Renal pelvis (tissue), 4 donors: ENCODE results near the gene MAMSTR. TPM values are rescaled to one million over a fixed set of nuclear protein-coding genes. Genes with fewer than 3 reads are reported as not detected.

ENCODE experiments used
- DNase-seq: peaks from one replicate; pipeline ENCODE4 v3.0.0-alpha.2; 2013
- polyA plus RNA-seq, 3 donors: library from polyadenylated mRNA; unstranded; fragments of 120-200 nt; gene quantifications; one replicate each; pipeline ENCODE4 v1.2.1, GENCODE V29; 2013; ENCODE audit not compliant: insufficient read length in 3 of 3

Gene MAMSTR
- polyA plus RNA-seq, 3 donors, result 5.7 to 8.0 (median 7.1) TPM

DNA sequence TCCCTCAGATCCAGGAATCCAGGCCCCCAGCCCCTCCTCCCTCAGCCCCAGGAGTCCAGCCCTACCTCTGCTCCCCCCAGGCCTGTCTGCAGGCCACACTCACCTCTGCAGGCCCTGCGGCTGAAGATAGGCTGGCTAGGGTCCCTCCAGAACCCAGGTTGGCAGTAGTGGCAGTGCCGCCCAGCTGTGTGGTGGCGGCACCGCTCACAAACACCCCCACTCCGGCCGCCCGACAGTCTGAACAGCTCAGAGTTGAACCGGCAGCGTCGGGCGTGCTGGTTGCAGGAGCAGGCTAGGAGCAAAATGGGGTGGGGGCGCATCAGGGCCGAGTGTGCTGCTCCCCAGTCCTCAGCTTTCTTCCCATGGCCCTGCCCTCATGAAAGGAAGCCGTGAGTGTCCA lies 55.0 kb downstream of the MAMSTR start:
- DNase-seq, result no peak

DNA sequence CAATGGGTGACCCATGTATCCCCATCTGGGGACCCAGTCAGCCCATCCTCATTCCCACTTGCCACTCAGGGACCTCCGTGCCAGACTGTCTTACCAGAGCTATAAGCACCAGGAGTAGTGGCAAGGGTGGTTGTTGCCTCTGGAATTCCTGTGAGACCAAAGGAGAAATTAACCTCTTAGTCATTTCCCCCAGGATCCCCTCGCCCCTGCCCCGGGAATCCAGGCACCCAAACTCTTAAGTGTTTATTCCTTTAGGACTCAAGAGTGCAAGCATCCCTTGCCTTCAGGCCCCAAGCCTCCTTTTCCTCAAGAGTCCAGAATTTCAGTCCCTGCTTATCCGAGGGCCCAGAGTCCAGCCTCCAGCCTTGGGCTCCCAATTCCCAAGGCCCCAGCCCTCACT lies 55.9 kb downstream of the MAMSTR start:
- DNase-seq, result no peak

Other genes starting within 250 kb of the MAMSTR start
- 1 to 10 TPM; 3.5 to 3.7 (median 3.7) TPM for gene LMTK3, start 207.9 kb downstream of the MAMSTR start, polyA plus RNA-seq
- gene SULT2B1, start 167.6 kb downstream of the MAMSTR start, polyA plus RNA-seq, result under 1 TPM; 0.43 to 0.81 (median 0.43) TPM
- gene SPACA4, start 113.0 kb downstream of the MAMSTR start, polyA plus RNA-seq, result under 1 TPM in 2 of 3 donors, not detected in 1; 0.23 to 0.24 TPM
- gene FAM83E, start 104.6 kb downstream of the MAMSTR start, polyA plus RNA-seq, result 1 to 10 TPM; 1.9 to 2.0 (median 1.9) TPM
- gene RPL18, start 100.5 kb downstream of the MAMSTR start, polyA plus RNA-seq, result 1,000 to 10,000 TPM; 1,186 to 1,447 (median 1,300) TPM
- 10 to 100 TPM; 30.2 to 35.2 (median 33.2) TPM for gene SPHK2, start 100.2 kb downstream of the MAMSTR start, polyA plus RNA-seq
- gene DBP, start 82.3 kb downstream of the MAMSTR start, polyA plus RNA-seq, result 10 to 100 TPM; 13.8 to 15.4 (median 14.6) TPM
- gene CA11, start 73.5 kb downstream of the MAMSTR start, polyA plus RNA-seq, result 10 to 100 TPM; 23.2 to 29.6 (median 29.0) TPM
- 1 to 10 TPM in 2 of 3 donors, under 1 TPM in 1; 0.91 to 1.9 (median 1.5) TPM for gene NTN5, start 46.7 kb downstream of the MAMSTR start, polyA plus RNA-seq
- 1 to 10 TPM; 2.4 to 5.8 (median 3.3) TPM for gene FUT2, start 23.8 kb downstream of the MAMSTR start, polyA plus RNA-seq
- gene RASIP1, start 20.9 kb upstream of the MAMSTR start, polyA plus RNA-seq, result 10 to 100 TPM; 15.7 to 20.8 (median 17.2) TPM
- gene IZUMO1, start 27.2 kb upstream of the MAMSTR start, polyA plus RNA-seq, result under 1 TPM; 0.39 to 0.83 (median 0.65) TPM
- gene FUT1, start 32.9 kb upstream of the MAMSTR start, polyA plus RNA-seq, result 1 to 10 TPM; 3.0 to 4.4 (median 4.2) TPM
- not detected for gene FGF21, start 35.8 kb upstream of the MAMSTR start, polyA plus RNA-seq
- gene BCAT2, start 91.3 kb upstream of the MAMSTR start, polyA plus RNA-seq, result 10 to 100 TPM; 47.7 to 65.3 (median 60.4) TPM
- 10 to 100 TPM; 38.3 to 44.8 (median 43.3) TPM for gene HSD17B14, start 116.8 kb upstream of the MAMSTR start, polyA plus RNA-seq
- 10 to 100 TPM; 25.2 to 29.4 (median 25.7) TPM for gene PLEKHA4, start 148.9 kb upstream of the MAMSTR start, polyA plus RNA-seq
- 10 to 100 TPM; 33.8 to 36.6 (median 33.9) TPM for gene PPP1R15A, start 152.7 kb upstream of the MAMSTR start, polyA plus RNA-seq
- gene TULP2, start 179.0 kb upstream of the MAMSTR start, polyA plus RNA-seq, result 1 to 10 TPM in 1 of 3 donors, under 1 TPM in 2; 0.70 to 1.5 (median 0.96) TPM
- 100 to 1,000 TPM; 311 to 334 (median 332) TPM for gene NUCB1, start 180.6 kb upstream of the MAMSTR start, polyA plus RNA-seq
- gene DHDH, start 214.0 kb upstream of the MAMSTR start, polyA plus RNA-seq, result 10 to 100 TPM in 1 of 3 donors, 1 to 10 TPM in 2; 8.5 to 11.6 (median 9.7) TPM
- 10 to 100 TPM; 76.5 to 91.9 (median 87.6) TPM for gene BAX, start 235.2 kb upstream of the MAMSTR start, polyA plus RNA-seq
- 1,000 to 10,000 TPM; 2,476 to 3,205 (median 2,712) TPM for gene FTL, start 245.6 kb upstream of the MAMSTR start, polyA plus RNA-seq